ENCODE results near the gene SNRPD1. TPM values are rescaled to one million over a fixed set of nuclear protein-coding genes. Genes with fewer than 3 reads are reported as not detected.
A peak's percentile ranks its signal among the peaks of the same experiment; 100 is the strongest.

Gene SNRPD1
- total and polyA plus RNA-seq, 2 donors (not counting 3 experiments of a cell fraction or from before 2014, with no cell fraction given) = 16.6 to 97.3 TPM

- intact Hi-C loops (cut with micrococcal nuclease) (no loop called here), dilution Hi-C loops (cut with MboI; ENCODE audit: extremely low pct_ligation_motif_present, low sequenced_read_pairs) (no loop called here)
- POLR2A ChIA-PET = no interaction called here
- H3K79me2 ChIP-seq (ENCODE audit: control insufficient read depth, insufficient read depth, low read length) = no peaks in the 10 kb centered on the region
- TF ChIP-seq CTCF (IDR thresholded peaks at IDR 0.05; ENCODE audit: extremely low read depth in 1 of 2, insufficient read depth in 1 of 2, low read depth in 1 of 2, low read length in 2 of 2) = no peak
- no peak for TF ChIP-seq JUN (IDR thresholded peaks at IDR 0.05; ENCODE audit: borderline replicate concordance, insufficient read depth, insufficient read length, low read depth)
- TF ChIP-seq GATA2 (IDR thresholded peaks at IDR 0.05; ENCODE audit: insufficient read depth, insufficient read length, low read depth, low read length) = no peak
- TF ChIP-seq POLR2A (IDR thresholded peaks at IDR 0.05; ENCODE audit: low read depth, low read length) = no peak
- TF ChIP-seq, protein P1, sequence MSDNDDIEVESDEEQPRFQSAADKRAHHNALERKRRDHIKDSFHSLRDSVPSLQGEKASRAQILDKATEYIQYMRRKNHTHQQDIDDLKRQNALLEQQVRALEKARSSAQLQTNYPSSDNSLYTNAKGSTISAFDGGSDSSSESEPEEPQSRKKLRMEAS (IDR thresholded peaks at IDR 0.05; ENCODE audit: insufficient read depth, insufficient read length) = no peak
- H3K4me2 ChIP-seq (ENCODE audit: insufficient read depth, low read length) = no peak overlapping the region
- H3K27ac ChIP-seq (ENCODE audit: insufficient read depth, low read depth, low read length) = no peak overlapping the region
- no peak overlapping the region for H3K9ac ChIP-seq (replicated peaks; ENCODE audit: extremely low read depth, insufficient read depth, low read length)
- CTCF ChIA-PET = interaction anchor here (1.8 kb wide), 1 partner anchor 10 kb away, joined by 6 read pairs; no protein-coding TSS in a partner anchor
- no peak overlapping the region for H3K4me3 ChIP-seq (replicated peaks in 1 of 3; ENCODE audit: insufficient read depth in 1 of 3, low read depth in 1 of 3, low read length in 3 of 3)
- peaks cover 13% of the 10 kb centered on the region for H3K4me1 ChIP-seq (ENCODE audit: control insufficient read depth, extremely low read depth, insufficient read depth, low read length)
- DNase-seq (ENCODE audit: low read depth, low spot score) (peak; percentile 7), FAIRE-seq (no peak)
- no peak overlapping the region for H2AFZ ChIP-seq (ENCODE audit: low read depth, low read length)
- no peaks in the 10 kb centered on the region for H3K36me3 ChIP-seq (ENCODE audit: control insufficient read depth in 2 of 2, extremely low read depth in 1 of 2, insufficient read depth in 2 of 2, low read length in 2 of 2)
- no peaks in the 10 kb centered on the region for H3K27me3 ChIP-seq (ENCODE audit: control insufficient read depth in 2 of 2, insufficient read depth in 2 of 2, low read length in 2 of 2)
- no peaks in the 10 kb centered on the region for H3K9me1 ChIP-seq (replicated peaks; ENCODE audit: control insufficient read depth, extremely low read depth, insufficient read depth, low read length)
- no peaks in the 10 kb centered on the region for H4K20me1 ChIP-seq (replicated peaks; ENCODE audit: control insufficient read depth, extremely low read depth, insufficient read depth, low read length)
- H3K9me3 ChIP-seq (replicated peaks; ENCODE audit: control insufficient read depth, insufficient read depth, low read length) = no peaks in the 10 kb centered on the region
- BruUV-seq (replicated peaks) = no TSS peak
Observed at GRCh38 chr18:21672521-21673267, 60.6 kb downstream of the SNRPD1 start.

Measured in endothelial cell of umbilical vein (primary cell).